Inflammatory macrophage treated with lipopolysaccharide for 4 hours (primary cell): ENCODE results near the gene PSMC3IP.
A peak's percentile ranks its signal among the peaks of the same experiment; 100 is the strongest.
"Not testable (repeated sequence)": the region's sequence is repeated elsewhere in the genome, so short reads cannot be mapped to it uniquely, and the experiment has no call there.

Experiments used
- DNase-seq: peaks from one replicate; pipeline ENCODE4 v3.0.0-alpha.2; 2020

PSMC3IP gene

GRCh38 chr17:42577532-42578281 is at the start of gene PSMC3IP:
Gene PSMC3IP, minus strand, starts transcription at chr17:42577729. Its CDS starts 43 bp downstream, at chr17:42577686.
- peak; percentile 99 for DNase-seq

GRCh38 chr17:42623732-42624596 is 46.4 kb upstream of the PSMC3IP start:
- DNase-seq: no peak

GRCh38 chr17:42623271-42623670 is 45.7 kb upstream of the PSMC3IP start:
- DNase-seq: no peak

GRCh38 chr17:42621987-42622386 is 44.5 kb upstream of the PSMC3IP start:
- DNase-seq: not testable (repeated sequence)

GRCh38 chr17:42618442-42619150 is 41.1 kb upstream of the PSMC3IP start:
- DNase-seq: no peak

- no peak for DNase-seq
Measured at GRCh38 chr17:42617956-42618431, 40.5 kb upstream of the PSMC3IP start.

GRCh38 chr17:42613699-42614295 is 36.3 kb upstream of the PSMC3IP start:
- no peak for DNase-seq

- no peak for DNase-seq
Measured at GRCh38 chr17:42612013-42612412, 34.5 kb upstream of the PSMC3IP start.

- DNase-seq: peak; percentile 2
Measured at GRCh38 chr17:42609814-42610801, 32.6 kb upstream of the PSMC3IP start.

- peak; percentile 100 for DNase-seq
Measured at GRCh38 chr17:42609182-42609813, 31.8 kb upstream of the PSMC3IP start, which contains the start of the genes RETREG3 and TUBG1. Gene RETREG3, minus strand, starts transcription at chr17:42609374. Its CDS starts 50 bp downstream, at chr17:42609324. Gene TUBG1, plus strand, starts transcription at chr17:42609683. Its CDS starts 55 bp downstream, at chr17:42609738.

- DNase-seq: peak; percentile 29
Measured at GRCh38 chr17:42608305-42609181, 31.0 kb upstream of the PSMC3IP start.

- no peak for DNase-seq
Measured at GRCh38 chr17:42607769-42608168, 30.2 kb upstream of the PSMC3IP start.

GRCh38 chr17:42603318-42603717 is 25.8 kb upstream of the PSMC3IP start:
- DNase-seq: no peak

GRCh38 chr17:42598905-42599304 is 21.4 kb upstream of the PSMC3IP start:
- no peak for DNase-seq

- no peak for DNase-seq
Measured at GRCh38 chr17:42596386-42596785, 18.9 kb upstream of the PSMC3IP start.

- DNase-seq: no peak
Measured at GRCh38 chr17:42591411-42591810, 13.9 kb upstream of the PSMC3IP start.

- peak; percentile 54 for DNase-seq
Measured at GRCh38 chr17:42590886-42591285, 13.4 kb upstream of the PSMC3IP start.

- no peak for DNase-seq
Measured at GRCh38 chr17:42586514-42587230, 9.1 kb upstream of the PSMC3IP start.

GRCh38 chr17:42585353-42585752 is 7.8 kb upstream of the PSMC3IP start:
- DNase-seq: peak; percentile 75
